Measurements from ENCODE around the gene PSME3IP1. TPM values are rescaled to one million over a fixed set of nuclear protein-coding genes. Genes with fewer than 3 reads are reported as not detected.

Gene PSME3IP1
- total RNA-seq, 1 experiment from 2014 or later, result 103 TPM

DNA sequence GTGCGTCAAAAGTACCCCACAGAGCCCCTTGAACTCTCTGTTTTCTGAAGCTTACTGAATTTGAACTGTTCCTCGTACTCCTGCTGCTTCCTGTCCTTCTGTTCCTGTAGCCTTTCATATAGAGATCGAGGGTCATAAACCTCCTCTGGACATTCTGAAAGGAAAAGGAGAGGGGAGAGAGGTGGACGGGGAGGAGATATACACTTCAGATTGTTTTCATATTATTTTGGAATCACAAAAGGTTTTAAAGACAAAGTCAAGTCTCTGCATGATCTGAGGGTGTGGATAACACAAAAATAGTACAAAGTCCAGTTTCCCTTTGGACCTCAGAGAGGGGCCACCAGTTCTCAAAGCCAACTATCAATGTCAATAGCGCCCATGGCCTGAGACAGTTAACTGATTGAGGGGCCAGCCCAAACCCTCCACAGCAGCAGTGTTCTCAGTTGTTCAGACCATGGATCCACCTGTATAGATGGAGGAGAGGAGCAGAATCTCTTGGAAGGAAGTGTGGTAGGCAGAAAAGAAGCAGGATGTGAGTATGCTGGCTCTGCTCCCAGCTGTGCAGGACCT, 13.0 kb downstream of the PSME3IP1 start:
- H3K4ac ChIP-seq (ENCODE audit: low read depth, low read length), result no peak overlapping the region
- H2BK5ac ChIP-seq (ENCODE audit: insufficient read length, low read length), result no peak overlapping the region
- no peak overlapping the region for H2BK120ac ChIP-seq (ENCODE audit: low read depth, low read length, poor library complexity, severe bottlenecking)
- Mint-ChIP-seq H3K27me3 (ENCODE audit: low read depth) (no peaks in the 10 kb centered on the region), H3K4me1 (no peaks in the 10 kb centered on the region), H3K4me3 (no peak overlapping the region), H3K9me3 (no peaks in the 10 kb centered on the region), H3K27ac (no peak overlapping the region), H3K36me3 (ENCODE audit: insufficient read depth in 1 of 3, low read depth in 3 of 3) (peaks cover 25 to 47% (median 36%) of the 10 kb centered on the region in 3 experiments; a peak in 6 of 7 replicates)
- WGBS (ENCODE audit: extremely low coverage, insufficient read length, low lambda C conversion rate), result no CpG with 5 or more reads among the region's 5 CpGs
- no peak for DNase-seq
- H3K27me3 ChIP-seq (ENCODE audit: insufficient read depth, low read length), result no peaks in the 10 kb centered on the region
- no peak overlapping the region for H3K27ac ChIP-seq (ENCODE audit: insufficient read length, low read depth, low read length)
- H3K9me3 ChIP-seq (ENCODE audit: control insufficient read depth, low read depth, low read length), result no peaks in the 10 kb centered on the region
- H3K23ac ChIP-seq (ENCODE audit: insufficient read length, low read depth, low read length), result no peak overlapping the region
- H2BK15ac ChIP-seq (ENCODE audit: low read depth, low read length), result no peak overlapping the region
- no peak overlapping the region for H3K9ac ChIP-seq (ENCODE audit: extremely low read depth, insufficient read length, low read length)
- no peak overlapping the region for H4K91ac ChIP-seq (ENCODE audit: insufficient read length, low read depth, low read length)
- no peak overlapping the region for H3K4me2 ChIP-seq (ENCODE audit: insufficient read depth, insufficient read length, low read length)
- H3K79me1 ChIP-seq (ENCODE audit: insufficient read depth, low read depth, low read length, poor library complexity, severe bottlenecking), result no peaks in the 10 kb centered on the region
- no peak overlapping the region for H3T11ph ChIP-seq (ENCODE audit: low read length)
- H4K20me1 ChIP-seq (ENCODE audit: control insufficient read depth, insufficient read depth, insufficient read length), result no peaks in the 10 kb centered on the region
- H3K79me2 ChIP-seq (ENCODE audit: insufficient read depth, low read length), result no peaks in the 10 kb centered on the region
- H2AFZ ChIP-seq (ENCODE audit: low read length), result no peak overlapping the region
- no peak overlapping the region for H2AK5ac ChIP-seq (ENCODE audit: insufficient read length, low read length)
- H2BK20ac ChIP-seq (ENCODE audit: low read depth, low read length, poor library complexity, severe bottlenecking), result no peak overlapping the region
- no peak overlapping the region for H2BK12ac ChIP-seq (ENCODE audit: insufficient read length, low read depth, low read length)
- no peak overlapping the region for H3K14ac ChIP-seq (ENCODE audit: insufficient read depth, low read length)
- TF ChIP-seq, protein P1, sequence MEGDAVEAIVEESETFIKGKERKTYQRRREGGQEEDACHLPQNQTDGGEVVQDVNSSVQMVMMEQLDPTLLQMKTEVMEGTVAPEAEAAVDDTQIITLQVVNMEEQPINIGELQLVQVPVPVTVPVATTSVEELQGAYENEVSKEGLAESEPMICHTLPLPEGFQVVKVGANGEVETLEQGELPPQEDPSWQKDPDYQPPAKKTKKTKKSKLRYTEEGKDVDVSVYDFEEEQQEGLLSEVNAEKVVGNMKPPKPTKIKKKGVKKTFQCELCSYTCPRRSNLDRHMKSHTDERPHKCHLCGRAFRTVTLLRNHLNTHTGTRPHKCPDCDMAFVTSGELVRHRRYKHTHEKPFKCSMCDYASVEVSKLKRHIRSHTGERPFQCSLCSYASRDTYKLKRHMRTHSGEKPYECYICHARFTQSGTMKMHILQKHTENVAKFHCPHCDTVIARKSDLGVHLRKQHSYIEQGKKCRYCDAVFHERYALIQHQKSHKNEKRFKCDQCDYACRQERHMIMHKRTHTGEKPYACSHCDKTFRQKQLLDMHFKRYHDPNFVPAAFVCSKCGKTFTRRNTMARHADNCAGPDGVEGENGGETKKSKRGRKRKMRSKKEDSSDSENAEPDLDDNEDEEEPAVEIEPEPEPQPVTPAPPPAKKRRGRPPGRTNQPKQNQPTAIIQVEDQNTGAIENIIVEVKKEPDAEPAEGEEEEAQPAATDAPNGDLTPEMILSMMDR (conservative IDR thresholded peaks at IDR 0.05), result no peak
- no peak overlapping the region for H4K8ac ChIP-seq (replicated peaks; ENCODE audit: insufficient read length, low read depth, low read length)
- H3K4me1 ChIP-seq (ENCODE audit: insufficient read depth, low read length), result no peaks in the 10 kb centered on the region
- no peak overlapping the region for H3K56ac ChIP-seq (ENCODE audit: insufficient read length, low read depth, low read length)
- no peaks in the 10 kb centered on the region for H3K23me2 ChIP-seq (ENCODE audit: insufficient read length, low read depth, low read length, poor library complexity, severe bottlenecking)
- H4K5ac ChIP-seq (ENCODE audit: insufficient read length, low read depth, low read length), result no peak overlapping the region
- no peak overlapping the region for H3K18ac ChIP-seq (ENCODE audit: insufficient read length, low read depth, low read length)

Data from H9 (cell line).